Progenitor cell of endocrine pancreas (in vitro differentiated cells): Measurements from ENCODE around the gene JCHAIN. TPM values are rescaled to one million over a fixed set of nuclear protein-coding genes. Genes with fewer than 3 reads are reported as not detected.

Source experiments
- DNase-seq: peaks from one replicate; pipeline ENCODE4 v3.0.0; 2021; ENCODE audit warnings: low spot score; ENCODE audit not compliant: unreplicated experiment
- H3K27ac Mint-ChIP-seq: 2 replicates; pipeline ENCODE4 v1.8.0; 2021; ENCODE audit warnings: mild to moderate bottlenecking, moderate library complexity, mixed read lengths
- H3K27me3 Mint-ChIP-seq: 2 replicates; pipeline ENCODE4 v1.8.0; 2021; ENCODE audit warnings: mixed read lengths
- H3K36me3 Mint-ChIP-seq: 2 replicates; pipeline ENCODE4 v1.8.0; 2022; ENCODE audit warnings: mixed read lengths; ENCODE audit not compliant: insufficient read depth
- H3K4me1 Mint-ChIP-seq: 2 replicates; pipeline ENCODE4 v1.8.0; 2021; ENCODE audit warnings: low read depth, mixed read lengths
- H3K4me3 Mint-ChIP-seq: 2 replicates; pipeline ENCODE4 v1.8.0; 2021; ENCODE audit warnings: low read depth, mild to moderate bottlenecking, moderate library complexity, mixed read lengths
- H3K9me3 Mint-ChIP-seq: 2 replicates; pipeline ENCODE4 v1.8.0; 2021; ENCODE audit warnings: low read depth, mixed read lengths
- long read RNA-seq: library from polyadenylated mRNA; unstranded; transcript quantifications from one replicate; pipeline ENCODE4 v2.0.0, GENCODE V29; 2020
- total RNA-seq: library from RNA; stranded (reverse); gene quantifications from 2 replicates; pipeline ENCODE4 v1.2.1, GENCODE V29; 2021
- TF ChIP-seq, protein P1 (sequence below): fragments of 200-600 bp; sonication (generic); IDR thresholded peaks from one replicate; pipeline ENCODE4 v1.5.0; 2021; ENCODE audit warnings: antibody characterized with exemption, mild to moderate bottlenecking; ENCODE audit not compliant: unreplicated experiment

The JCHAIN gene
- not detected in 2 replicates for total RNA-seq
- long read RNA-seq: 0 reads

DNA sequence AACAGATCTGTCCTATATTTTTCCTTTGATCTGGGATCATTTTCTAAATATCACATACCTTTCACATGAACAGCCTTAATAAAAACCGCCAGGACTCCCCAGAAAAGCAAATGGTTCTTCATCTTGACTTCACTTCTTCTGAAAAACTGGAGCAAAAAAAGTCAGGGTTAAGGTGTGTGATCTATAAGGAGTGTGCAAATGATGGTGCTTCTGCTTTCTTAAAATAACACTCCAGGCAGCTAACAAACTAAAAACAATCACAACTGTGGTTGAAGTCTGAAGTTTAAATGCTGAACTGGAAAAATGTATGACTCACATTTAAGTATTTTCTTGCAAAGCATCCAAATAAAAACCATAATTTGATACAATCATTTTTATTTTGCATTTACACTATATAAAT, at the start of gene JCHAIN:
JCHAIN (minus strand) TSS at position 140 of the 400 bp plus-strand sequence; CDS start at position 122, 18 bp downstream.
- no peaks in the 10 kb centered on the region for H3K36me3 Mint-ChIP-seq
- no peaks in the 10 kb centered on the region for H3K9me3 Mint-ChIP-seq
- TF ChIP-seq, protein P1, sequence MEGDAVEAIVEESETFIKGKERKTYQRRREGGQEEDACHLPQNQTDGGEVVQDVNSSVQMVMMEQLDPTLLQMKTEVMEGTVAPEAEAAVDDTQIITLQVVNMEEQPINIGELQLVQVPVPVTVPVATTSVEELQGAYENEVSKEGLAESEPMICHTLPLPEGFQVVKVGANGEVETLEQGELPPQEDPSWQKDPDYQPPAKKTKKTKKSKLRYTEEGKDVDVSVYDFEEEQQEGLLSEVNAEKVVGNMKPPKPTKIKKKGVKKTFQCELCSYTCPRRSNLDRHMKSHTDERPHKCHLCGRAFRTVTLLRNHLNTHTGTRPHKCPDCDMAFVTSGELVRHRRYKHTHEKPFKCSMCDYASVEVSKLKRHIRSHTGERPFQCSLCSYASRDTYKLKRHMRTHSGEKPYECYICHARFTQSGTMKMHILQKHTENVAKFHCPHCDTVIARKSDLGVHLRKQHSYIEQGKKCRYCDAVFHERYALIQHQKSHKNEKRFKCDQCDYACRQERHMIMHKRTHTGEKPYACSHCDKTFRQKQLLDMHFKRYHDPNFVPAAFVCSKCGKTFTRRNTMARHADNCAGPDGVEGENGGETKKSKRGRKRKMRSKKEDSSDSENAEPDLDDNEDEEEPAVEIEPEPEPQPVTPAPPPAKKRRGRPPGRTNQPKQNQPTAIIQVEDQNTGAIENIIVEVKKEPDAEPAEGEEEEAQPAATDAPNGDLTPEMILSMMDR: no peak
- H3K4me1 Mint-ChIP-seq: peaks cover 1% of the 10 kb centered on the region
- H3K4me3 Mint-ChIP-seq: no peak within 1 kb of the TSS
- H3K27me3 Mint-ChIP-seq: peaks cover 7% of the 10 kb centered on the region
- DNase-seq: no peak
- H3K27ac Mint-ChIP-seq: no peak within 1 kb of the TSS

DNA sequence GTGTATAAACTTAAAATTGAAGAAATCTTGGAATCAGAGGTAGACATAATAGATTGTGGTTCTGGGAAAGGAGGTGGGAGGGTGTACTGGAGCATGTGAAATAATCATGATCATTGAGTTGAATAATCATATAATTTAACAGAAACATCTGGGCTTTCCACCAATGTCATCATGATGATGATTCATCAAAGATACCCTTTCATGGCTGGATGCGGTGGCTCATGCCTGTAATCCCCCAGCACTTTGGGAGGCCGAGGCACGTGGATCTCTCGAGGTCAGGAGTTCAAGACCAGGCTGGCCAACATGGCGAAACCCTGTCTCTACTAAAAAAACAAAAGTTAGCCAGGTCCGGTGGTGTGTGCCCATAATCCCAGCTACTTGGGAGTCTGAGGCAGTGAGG, 48.8 kb upstream of the JCHAIN start:
- Mint-ChIP-seq H3K4me1 (peaks cover 17% of the 10 kb centered on the region), H3K27ac (no peak overlapping the region), H3K9me3 (no peaks in the 10 kb centered on the region), H3K36me3 (peaks cover 2% of the 10 kb centered on the region), H3K27me3 (no peaks in the 10 kb centered on the region), H3K4me3 (no peak overlapping the region)
- TF ChIP-seq, protein P1: no peak
- no peak for DNase-seq

- Mint-ChIP-seq H3K27me3 (no peaks in the 10 kb centered on the region), H3K4me1 (peaks cover 24% of the 10 kb centered on the region), H3K27ac (no peak overlapping the region), H3K36me3 (peaks cover 2% of the 10 kb centered on the region), H3K4me3 (no peak overlapping the region), H3K9me3 (no peaks in the 10 kb centered on the region)
- TF ChIP-seq, protein P1: no peak
- DNase-seq: no peak
These were observed 48.0 kb upstream of the JCHAIN start for GRCh38 chr4:70714079-70714887.

GRCh38 chr4:70713453-70714078, 47.3 kb upstream of the JCHAIN start:
- Mint-ChIP-seq H3K4me3 (no peak overlapping the region), H3K36me3 (peaks cover 2% of the 10 kb centered on the region), H3K4me1 (peaks cover 24% of the 10 kb centered on the region), H3K27me3 (no peaks in the 10 kb centered on the region), H3K27ac (no peak overlapping the region), H3K9me3 (no peaks in the 10 kb centered on the region)
- TF ChIP-seq, protein P1: no peak
- DNase-seq: no peak

DNA sequence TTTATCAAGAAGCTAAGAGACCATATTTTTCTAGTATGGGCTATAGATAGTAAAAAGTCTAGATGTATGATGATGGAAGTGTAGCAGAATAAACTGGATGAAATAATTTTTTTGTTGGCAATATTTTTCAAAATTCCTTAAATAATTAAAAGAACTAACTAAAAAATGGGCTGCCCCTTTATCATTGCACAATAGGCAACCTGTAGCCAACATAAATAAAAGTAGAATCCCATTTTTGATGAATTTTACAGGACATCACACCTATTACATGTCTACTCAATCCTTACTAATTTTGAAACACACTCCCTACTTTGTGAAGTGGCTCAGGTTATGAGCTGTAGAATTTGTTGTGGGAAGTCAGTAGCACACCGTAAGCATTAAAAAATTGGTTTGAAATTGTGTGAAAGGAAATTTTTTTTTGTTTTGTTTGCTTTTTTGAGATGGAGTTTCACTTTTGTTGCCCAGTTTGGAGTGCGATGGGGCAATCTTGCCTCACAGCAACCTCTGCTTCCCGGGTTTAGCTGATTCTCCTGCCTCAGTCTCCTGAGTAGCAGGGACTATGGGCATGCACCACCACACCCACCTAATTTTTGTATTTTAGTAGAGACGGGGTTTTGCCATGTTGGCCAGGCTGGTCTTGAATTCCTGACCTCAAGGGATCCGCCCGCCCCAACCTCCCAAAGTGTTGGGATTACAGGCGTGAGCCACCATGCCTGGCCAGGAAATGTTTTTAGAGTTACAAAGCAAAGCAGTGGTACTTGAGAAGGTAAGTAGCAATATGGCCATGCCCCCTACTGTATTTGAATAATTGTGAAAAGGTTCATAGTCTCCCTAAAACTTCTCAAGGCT, 46.5 kb upstream of the JCHAIN start:
- Mint-ChIP-seq H3K27me3 (no peaks in the 10 kb centered on the region), H3K36me3 (peaks cover 2% of the 10 kb centered on the region), H3K4me1 (peaks cover 24% of the 10 kb centered on the region), H3K27ac (no peak overlapping the region), H3K9me3 (no peaks in the 10 kb centered on the region), H3K4me3 (no peak overlapping the region)
- TF ChIP-seq, protein P1: no peak
- no peak for DNase-seq
